ENCODE measurements around the gene TMX1. TPM values are rescaled to one million over a fixed set of nuclear protein-coding genes. Genes with fewer than 3 reads are reported as not detected.
A peak's percentile ranks its signal among the peaks of the same experiment; 100 is the strongest.
"Not testable (repeated sequence)": the region's sequence is repeated elsewhere in the genome, so short reads cannot be mapped to it uniquely, and the experiment has no call there.

The TMX1 gene
- total RNA-seq, 1 donor from 2014 or later = 24.6 TPM

GRCh38 chr14:51210594-51210993 lies 29.5 kb upstream of the TMX1 start:
- CTCF ChIA-PET = no interaction called here
- Mint-ChIP-seq H3K4me1 (peaks cover 2% of the 10 kb centered on the region), H3K27me3 (peaks cover 10% of the 10 kb centered on the region), H3K36me3 (ENCODE audit: low read depth) (no peaks in the 10 kb centered on the region), H3K4me3 (no peak overlapping the region), H3K27ac (no peak overlapping the region), H3K9me3 (no peaks in the 10 kb centered on the region)
- no peak for TF ChIP-seq CTCF (IDR thresholded peaks at IDR 0.05)
- intact Hi-C loops (cut with micrococcal nuclease) = no loop called here
- POLR2A ChIA-PET = no interaction called here
- DNase-seq (no peak), ATAC-seq (ENCODE audit: low read depth) (no peak)

- H3K4me3 Mint-ChIP-seq = no peak overlapping the region
- intact Hi-C loops (cut with micrococcal nuclease) = no loop called here
- no peaks in the 10 kb centered on the region for H3K36me3 Mint-ChIP-seq (ENCODE audit: low read depth)
- H3K4me1 Mint-ChIP-seq = no peaks in the 10 kb centered on the region
- ATAC-seq (ENCODE audit: low read depth) = no peak
- ChIA-PET CTCF (no interaction called here), POLR2A (no interaction called here)
- H3K27me3 Mint-ChIP-seq = peaks cover 10% of the 10 kb centered on the region
- TF ChIP-seq CTCF (IDR thresholded peaks at IDR 0.05) = no peak
- no peak for DNase-seq
- no peaks in the 10 kb centered on the region for H3K9me3 Mint-ChIP-seq
- H3K27ac Mint-ChIP-seq = no peak overlapping the region
Observed at GRCh38 chr14:51211149-51211548, 28.9 kb upstream of the TMX1 start.

- Mint-ChIP-seq H3K4me3 (no peak overlapping the region), H3K36me3 (ENCODE audit: low read depth) (no peaks in the 10 kb centered on the region), H3K4me1 (no peaks in the 10 kb centered on the region), H3K9me3 (no peaks in the 10 kb centered on the region), H3K27me3 (peaks cover 3% of the 10 kb centered on the region), H3K27ac (no peak overlapping the region)
- ChIA-PET CTCF (interaction anchor here (1.2 kb wide), 1 partner anchor 59 kb away, joined by 5 read pairs; no protein-coding TSS in a partner anchor), POLR2A (no interaction called here)
- DNase-seq = no peak
- TF ChIP-seq CTCF (IDR thresholded peaks at IDR 0.05) = no peak
- intact Hi-C loops (cut with micrococcal nuclease) = loop anchor here (1.0 kb wide), 1 partner anchor 261 kb away; no protein-coding TSS in a partner anchor
- ATAC-seq (ENCODE audit: low read depth) = no peak
Observed at GRCh38 chr14:51216602-51217001, 23.4 kb upstream of the TMX1 start.

- intact Hi-C loops (cut with micrococcal nuclease) = loop anchor here (1.0 kb wide), 2 partner anchors 62 to 264 kb away; no protein-coding TSS in a partner anchor
- DNase-seq (no peak), ATAC-seq (ENCODE audit: low read depth) (no peak)
- Mint-ChIP-seq H3K27me3 (peaks cover 3% of the 10 kb centered on the region), H3K9me3 (peaks cover 3% of the 10 kb centered on the region), H3K4me3 (no peak overlapping the region), H3K27ac (no peak overlapping the region), H3K4me1 (no peaks in the 10 kb centered on the region), H3K36me3 (ENCODE audit: low read depth) (no peaks in the 10 kb centered on the region)
- CTCF ChIA-PET = interaction anchor here (0.7 to 2.8 kb wide), 8 partner anchors 16 to 358 kb away, joined by 3 to 20 read pairs (median 6); partner anchors contain the start of gene TRIM9
- POLR2A ChIA-PET = interaction anchor here (1.0 kb wide), 1 partner anchor 16 kb away, joined by 4 read pairs; no protein-coding TSS in a partner anchor
- TF ChIP-seq CTCF (IDR thresholded peaks at IDR 0.05) = peak; percentile 35
Observed at GRCh38 chr14:51219473-51220448, 20.3 kb upstream of the TMX1 start.

- H3K27me3 Mint-ChIP-seq; H3K27ac Mint-ChIP-seq; H3K36me3 Mint-ChIP-seq (ENCODE audit: low read depth); H3K4me3 Mint-ChIP-seq; DNase-seq; POLR2A ChIA-PET; CTCF ChIA-PET; H3K4me1 Mint-ChIP-seq; H3K9me3 Mint-ChIP-seq; intact Hi-C loops (cut with micrococcal nuclease); ATAC-seq (ENCODE audit: low read depth): not testable (repeated sequence)
Observed at GRCh38 chr14:51223463-51223862, 16.6 kb upstream of the TMX1 start.

Data from activated B cell treated with CpG ODN at 0.5 μM for 24 hours (primary cell).